ENCODE measurements around the gene HK2.

- TF ChIP-seq CTCF (conservative IDR thresholded peaks at IDR 0.05; ENCODE audit: low read depth, low read length) (no peak), EZH2phosphoT487 (IDR thresholded peaks at IDR 0.05; ENCODE audit: borderline replicate concordance, low read length) (no peak), EZH2 (IDR thresholded peaks at IDR 0.05; ENCODE audit: low read length, unreplicated experiment) (no peak)
Measured at GRCh38 chr2:74942263-74942662, 108.3 kb downstream of the HK2 start.
